Hematopoietic multipotent progenitor cell treated with erythropoietin and hydrocortisone succinate and interleukin-3 and kit ligand, for 6 days (in vitro differentiated cells): ENCODE data around the gene COG7.

ENCODE experiments used
- DNase-seq: peaks from one replicate; pipeline ENCODE4 v3.0.0-alpha.2; 2015

COG7 gene

DNA sequence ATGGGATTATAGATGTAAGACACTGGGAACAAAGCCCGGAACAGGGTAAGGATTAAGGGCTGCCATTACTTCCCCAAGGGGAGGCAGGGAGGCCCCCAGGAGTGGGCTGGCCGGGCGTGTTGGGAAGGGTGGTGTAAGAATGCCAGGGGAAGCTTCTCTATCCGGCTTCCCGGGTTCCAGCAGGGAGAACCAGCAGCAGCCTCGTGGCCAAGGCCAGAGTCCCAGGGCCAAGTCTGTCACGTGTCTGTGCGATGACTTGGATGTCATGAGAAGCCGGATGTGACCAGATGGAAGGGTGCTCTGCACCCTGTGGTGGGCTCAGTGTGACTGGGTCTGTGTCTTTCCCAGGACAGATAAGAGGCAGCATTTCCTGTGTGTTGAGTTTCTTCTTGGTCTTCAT, 98.7 kb downstream of the COG7 start:
- no peak for DNase-seq

- no peak for DNase-seq
These were observed 99.5 kb downstream of the COG7 start for GRCh38 chr16:23353440-23353839.

DNA sequence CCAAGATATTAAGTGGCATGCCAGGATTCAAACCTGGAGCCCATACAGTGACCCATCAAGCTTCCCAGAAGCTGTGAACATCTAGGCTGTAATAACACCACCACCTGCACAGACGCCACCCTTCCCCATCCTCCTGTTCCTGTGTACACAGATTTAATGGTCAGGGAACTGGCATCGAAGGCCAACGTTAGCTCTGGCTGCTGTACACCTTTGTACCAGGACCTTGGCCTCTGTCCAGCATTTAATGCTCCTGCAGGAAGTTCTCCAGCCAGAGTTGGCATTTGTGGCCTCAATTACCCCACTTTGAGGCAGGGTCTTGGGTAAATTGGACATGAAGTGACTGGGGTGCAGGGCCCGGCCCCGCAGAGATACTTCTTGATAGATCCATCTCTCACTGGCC, 101.6 kb downstream of the COG7 start:
- DNase-seq = no peak

- DNase-seq = peak; percentile 14
These were observed 104.2 kb downstream of the COG7 start for GRCh38 chr16:23348579-23349469.

DNA sequence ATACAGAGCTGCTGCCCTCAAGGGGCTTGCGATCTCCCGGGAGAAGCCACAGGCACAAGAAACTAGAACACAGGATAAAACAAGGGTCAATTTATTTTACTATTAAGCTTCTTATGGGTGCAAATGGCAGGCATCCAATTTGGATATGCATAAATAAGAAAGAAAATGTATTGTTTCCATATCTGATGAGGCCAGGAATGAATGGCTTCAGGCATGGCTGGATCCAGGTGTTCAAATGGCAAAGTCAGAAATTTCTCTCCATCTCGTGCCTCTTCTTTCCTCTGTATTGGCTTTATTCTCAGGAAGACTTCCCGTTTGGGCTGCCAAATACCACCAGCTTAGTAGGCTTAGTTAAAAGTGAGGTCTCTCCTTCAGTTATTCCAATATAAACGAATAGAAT, 107.8 kb downstream of the COG7 start:
- DNase-seq = no peak

GRCh38 chr16:23343643-23344612, 109.1 kb downstream of the COG7 start:
- no peak for DNase-seq

DNA sequence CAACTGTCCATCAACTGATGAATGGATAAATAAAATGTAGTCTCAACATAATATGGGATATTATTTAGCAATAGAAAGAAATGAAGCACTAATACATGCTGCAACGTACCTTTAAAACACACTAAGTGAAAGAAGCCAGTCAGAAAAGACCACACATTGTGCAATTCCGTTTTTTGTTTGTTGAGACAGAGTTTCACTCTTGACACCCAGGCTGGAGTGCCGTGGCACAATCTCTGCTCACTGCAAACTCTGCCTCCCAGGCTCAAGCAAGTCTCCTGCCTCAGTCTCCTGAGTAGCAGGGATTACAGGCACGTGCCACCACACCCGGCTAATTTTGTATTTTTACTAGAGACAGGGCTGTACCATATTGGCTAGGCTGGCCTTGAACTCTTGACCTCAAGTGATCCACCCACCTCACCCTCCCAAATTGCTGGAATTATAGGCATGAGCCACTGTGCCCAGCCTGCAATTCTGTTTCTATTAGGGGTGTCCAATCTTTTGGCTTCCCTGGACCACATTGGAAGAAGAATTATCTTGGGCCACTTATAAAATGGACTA, 110.8 kb downstream of the COG7 start:
- no peak for DNase-seq

- DNase-seq = no peak
These were observed 113.2 kb downstream of the COG7 start for GRCh38 chr16:23339787-23340186.
